Stimulated activated CD4-positive, alpha-beta T cell treated with anti-CD3 and anti-CD28 coated beads, TNF-alpha, amount 100 ng/mL, for 24 hours (primary cell): ENCODE data around the gene B4GALT1.

Experiments used
- DNase-seq, 3 experiments: peaks; one replicate each; pipeline ENCODE4 v3.0.0-alpha.2; 2020; ENCODE audit warnings: low read depth in 3 of 3

Gene B4GALT1

GRCh38 chr9:33167084-33167971 is at the start of gene B4GALT1:
B4GALT1 (minus strand) TSS chr9:33167336; CDS start chr9:33167169, 167 bp downstream.
- DNase-seq = peak; percentile 91 to 98 (median 94)

- DNase-seq = no peak
Measured at GRCh38 chr9:33211695-33212393, 44.7 kb upstream of the B4GALT1 start.

GRCh38 chr9:33210006-33210715 is 43.0 kb upstream of the B4GALT1 start:
- DNase-seq = no peak

- DNase-seq = no peak
Measured at GRCh38 chr9:33209394-33209793, 42.3 kb upstream of the B4GALT1 start.

GRCh38 chr9:33202552-33203201 is 35.5 kb upstream of the B4GALT1 start:
- peak in 1 of 3 experiments; percentile 6 for DNase-seq

- no peak for DNase-seq
Measured at GRCh38 chr9:33202018-33202417, 34.9 kb upstream of the B4GALT1 start.

GRCh38 chr9:33198165-33198564 is 31.0 kb upstream of the B4GALT1 start:
- DNase-seq = no peak

- no peak for DNase-seq
Measured at GRCh38 chr9:33197279-33198152, 30.4 kb upstream of the B4GALT1 start.

- DNase-seq = no peak
Measured at GRCh38 chr9:33196736-33197135, 29.6 kb upstream of the B4GALT1 start.

- DNase-seq = no peak
Measured at GRCh38 chr9:33193818-33194217, 26.7 kb upstream of the B4GALT1 start.

- DNase-seq = no peak
Measured at GRCh38 chr9:33192493-33193255, 25.5 kb upstream of the B4GALT1 start.

- DNase-seq = no peak
Measured at GRCh38 chr9:33190021-33190705, 23.0 kb upstream of the B4GALT1 start.

GRCh38 chr9:33189331-33189791 is 22.2 kb upstream of the B4GALT1 start:
- DNase-seq = no peak

- no peak for DNase-seq
Measured at GRCh38 chr9:33188711-33189110, 21.6 kb upstream of the B4GALT1 start.

- DNase-seq = no peak
Measured at GRCh38 chr9:33187519-33188218, 20.5 kb upstream of the B4GALT1 start.

GRCh38 chr9:33186457-33187168 is 19.5 kb upstream of the B4GALT1 start:
- no peak for DNase-seq

- DNase-seq = no peak
Measured at GRCh38 chr9:33185858-33186257, 18.7 kb upstream of the B4GALT1 start.

- no peak for DNase-seq
Measured at GRCh38 chr9:33185406-33185805, 18.3 kb upstream of the B4GALT1 start.
